SK-N-SH treated with all-trans-retinoic acid at 6 μM for 48 hours (cell line): ENCODE data around the gene SPRR1A.

Experiments used
- ARNTL ChIP-seq: fragments of 450-650 bp; formaldehyde crosslinking; IDR thresholded peaks from 2 replicates; pipeline ENCODE4 v1.5.0; 2020; ENCODE audit warnings: low read depth, mild to moderate bottlenecking, moderate library complexity, borderline replicate concordance
- BACH2 ChIP-seq: fragments of 250-450 bp; sonication (Bioruptor Pico); IDR thresholded peaks from 2 replicates; pipeline ENCODE4 v1.9.0; 2021; ENCODE audit warnings: mild to moderate bottlenecking, borderline replicate concordance
- CSRNP3 ChIP-seq: fragments of 250-450 bp; sonication (Bioruptor Pico); IDR thresholded peaks from 2 replicates; pipeline ENCODE4 v1.5.1; 2021; ENCODE audit warnings: mild to moderate bottlenecking, moderate library complexity
- OSR1 ChIP-seq: fragments of 250-450 bp; sonication (Bioruptor Pico); IDR thresholded peaks from 2 replicates; pipeline ENCODE4 v1.8.0; 2022; ENCODE audit warnings: moderate library complexity, mild to moderate bottlenecking, inconsistent platforms
- PATZ1 ChIP-seq: fragments of 250-450 bp; sonication (Bioruptor Pico); IDR thresholded peaks from 2 replicates; pipeline ENCODE4 v1.8.0; 2020; ENCODE audit warnings: mild to moderate bottlenecking, moderate library complexity, borderline replicate concordance
- TCF4 ChIP-seq: fragments of 250-450 bp; sonication (Bioruptor Pico); IDR thresholded peaks from 2 replicates; pipeline ENCODE4 v1.8.0; 2021; ENCODE audit warnings: mild to moderate bottlenecking, moderate library complexity, borderline replicate concordance
- TSHZ2 ChIP-seq: fragments of 250-450 bp; sonication (Bioruptor Pico); IDR thresholded peaks from 2 replicates; pipeline ENCODE4 v1.5.0; 2020; ENCODE audit warnings: mild to moderate bottlenecking, moderate library complexity
- ZFP3 ChIP-seq: fragments of 250-450 bp; sonication (Bioruptor Pico); IDR thresholded peaks from 2 replicates; pipeline ENCODE4 v1.5.0; 2020; ENCODE audit warnings: mild to moderate bottlenecking, moderate library complexity
- ZNF565 ChIP-seq: fragments of 450-650 bp; formaldehyde crosslinking; conservative IDR thresholded peaks from 2 replicates; pipeline ENCODE4 v1.5.0; 2020; ENCODE audit warnings: low read depth, mild to moderate bottlenecking, moderate library complexity
- TF ChIP-seq, protein P1 (sequence below): fragments of 250-450 bp; sonication (Bioruptor Pico); IDR thresholded peaks from 2 replicates; pipeline ENCODE4 v1.8.0; 2021; ENCODE audit warnings: low read depth, mild to moderate bottlenecking, moderate library complexity, borderline replicate concordance

- no peak for TF ChIP-seq OSR1 (CRISPR knock-in tag)
- no peak for TF ChIP-seq TCF4 (CRISPR knock-in tag)
- TF ChIP-seq BACH2 (CRISPR knock-in tag) = no peak
- TF ChIP-seq ZFP3 (CRISPR knock-in tag) = no peak
- no peak for TF ChIP-seq PATZ1 (CRISPR knock-in tag)
- TF ChIP-seq CSRNP3 (CRISPR knock-in tag) = no peak
- TF ChIP-seq ZNF565 (CRISPR knock-in tag) = no peak
- TF ChIP-seq, protein P1, sequence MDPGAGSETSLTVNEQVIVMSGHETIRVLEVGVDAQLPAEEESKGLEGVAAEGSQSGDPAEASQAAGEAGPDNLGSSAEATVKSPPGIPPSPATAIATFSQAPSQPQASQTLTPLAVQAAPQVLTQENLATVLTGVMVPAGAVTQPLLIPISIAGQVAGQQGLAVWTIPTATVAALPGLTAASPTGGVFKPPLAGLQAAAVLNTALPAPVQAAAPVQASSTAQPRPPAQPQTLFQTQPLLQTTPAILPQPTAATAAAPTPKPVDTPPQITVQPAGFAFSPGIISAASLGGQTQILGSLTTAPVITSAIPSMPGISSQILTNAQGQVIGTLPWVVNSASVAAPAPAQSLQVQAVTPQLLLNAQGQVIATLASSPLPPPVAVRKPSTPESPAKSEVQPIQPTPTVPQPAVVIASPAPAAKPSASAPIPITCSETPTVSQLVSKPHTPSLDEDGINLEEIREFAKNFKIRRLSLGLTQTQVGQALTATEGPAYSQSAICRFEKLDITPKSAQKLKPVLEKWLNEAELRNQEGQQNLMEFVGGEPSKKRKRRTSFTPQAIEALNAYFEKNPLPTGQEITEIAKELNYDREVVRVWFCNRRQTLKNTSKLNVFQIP (CRISPR knock-in tag) = no peak
- TF ChIP-seq TSHZ2 (CRISPR knock-in tag) = no peak
- TF ChIP-seq ARNTL (CRISPR knock-in tag) = no peak
These were observed 15.6 kb upstream of the SPRR1A start for GRCh38 chr1:152968248-152968647.
